CD4-positive, CD25-positive, alpha-beta regulatory T cell (primary cell): Measurements from ENCODE around the gene DLX3. TPM values are rescaled to one million over a fixed set of nuclear protein-coding genes. Genes with fewer than 3 reads are reported as not detected.

ENCODE experiments used
- ATAC-seq, 2 donors: fragments of 150-1000 bp; cut with Tn5 transposase; one replicate each; pipeline ENCODE4 v1.10.0; 2021; ENCODE audit warnings: low read depth in 2 of 2, moderate number of reproducible peaks in 2 of 2, moderate library complexity in 1 of 2
- DNase-seq, 3 donors: peaks; one replicate each; pipeline versions ENCODE4 v3.0.0 to v3.0.0-alpha.2; 2012 to 2022; ENCODE audit warnings: mixed read lengths in 1 of 3
- H3K27ac ChIP-seq: one replicate; pipeline ENCODE4 v1.7.0; 2013; ENCODE audit warnings: mild to moderate bottlenecking, low read length; ENCODE audit not compliant: insufficient read depth, poor library complexity, severe bottlenecking
- H3K27me3 ChIP-seq: one replicate; pipeline ENCODE4 v1.7.0; 2013; ENCODE audit warnings: low read length; ENCODE audit not compliant: control insufficient read depth, insufficient read depth
- H3K36me3 ChIP-seq: one replicate; pipeline ENCODE4 v1.7.0; 2013; ENCODE audit warnings: mild to moderate bottlenecking, low read length, moderate library complexity; ENCODE audit not compliant: control insufficient read depth, insufficient read depth
- H3K4me1 ChIP-seq: 2 replicates; pipeline ENCODE4 v1.7.0; 2013; ENCODE audit warnings: mild to moderate bottlenecking, low read length; ENCODE audit not compliant: insufficient read depth, control insufficient read depth, poor library complexity, severe bottlenecking
- H3K4me3 ChIP-seq: one replicate; pipeline ENCODE4 v1.7.0; 2013; ENCODE audit warnings: low read depth, mild to moderate bottlenecking, low read length, moderate library complexity
- H3K9me3 ChIP-seq, 2 experiments: 1 replicate in 1 of 2; 2 replicates in 1 of 2; pipeline ENCODE4 v1.7.0; 2013; ENCODE audit warnings: low read length in 2 of 2, mild to moderate bottlenecking in 1 of 2, moderate library complexity in 1 of 2; ENCODE audit not compliant: control insufficient read depth in 2 of 2
- H3K27ac Mint-ChIP-seq, 3 donors: one replicate each; pipeline ENCODE4 v1.8.0; 2020 to 2022; ENCODE audit warnings: mild to moderate bottlenecking in 3 of 3, mixed read lengths in 3 of 3, moderate library complexity in 2 of 3
- H3K27me3 Mint-ChIP-seq: one replicate; pipeline ENCODE4 v1.8.0; 2022; ENCODE audit warnings: mild to moderate bottlenecking, mixed read lengths
- H3K36me3 Mint-ChIP-seq: one replicate; pipeline ENCODE4 v1.8.0; 2020; ENCODE audit warnings: mixed read lengths
- H3K4me1 Mint-ChIP-seq, 4 donors: one replicate each; pipeline ENCODE4 v1.8.0; 2020 to 2022; ENCODE audit warnings: mixed read lengths in 4 of 4, mild to moderate bottlenecking in 1 of 4
- H3K4me3 Mint-ChIP-seq, 4 donors: one replicate each; pipeline ENCODE4 v1.8.0; 2020 to 2022; ENCODE audit warnings: mild to moderate bottlenecking in 4 of 4, mixed read lengths in 4 of 4, moderate library complexity in 3 of 4
- H3K9me3 Mint-ChIP-seq, 7 donors: one replicate each; pipeline ENCODE4 v1.8.0; 2020 to 2022; ENCODE audit warnings: mixed read lengths in 7 of 7, mild to moderate bottlenecking in 3 of 7, moderate library complexity in 2 of 7
- polyA plus RNA-seq, 4 donors: library from polyadenylated mRNA; unstranded; fragments of 300-500 nt; fragmentation: Illumina TruSeq; gene quantifications; one replicate each; pipeline ENCODE4 v1.2.3, GENCODE V29; 2021
- total RNA-seq: library from RNA; stranded (reverse); gene quantifications from one replicate; pipeline ENCODE4 v1.2.3, GENCODE V29; 2022

DLX3 gene
- total and polyA plus RNA-seq, 5 donors from 2014 or later: 0.06 to 0.09 TPM; not detected in 3

GRCh38 chr17:49973271-49973615 lies 21.8 kb downstream of the DLX3 start:
- H3K4me3 ChIP-seq: no peak overlapping the region
- H3K4me1 ChIP-seq: peaks cover 30% of the 10 kb centered on the region
- peaks cover 33% of the 10 kb centered on the region for H3K27me3 ChIP-seq
- H3K4me1 Mint-ChIP-seq: peaks cover 0 to 40% (median 10%) of the 10 kb centered on the region in 4 donors
- H3K9me3 Mint-ChIP-seq: peaks cover 0 to 7% (median 0%) of the 10 kb centered on the region in 7 donors
- H3K27ac ChIP-seq: no peak overlapping the region
- H3K27me3 Mint-ChIP-seq: peaks cover 85% of the 10 kb centered on the region
- H3K27ac Mint-ChIP-seq: no peak overlapping the region
- no peak for ATAC-seq
- DNase-seq: no peak
- H3K36me3 ChIP-seq: no peaks in the 10 kb centered on the region
- H3K9me3 ChIP-seq: no peaks in the 10 kb centered on the region
- no peaks in the 10 kb centered on the region for H3K36me3 Mint-ChIP-seq
- H3K4me3 Mint-ChIP-seq: no peak overlapping the region

- H3K27me3 ChIP-seq: peaks cover 36% of the 10 kb centered on the region
- peak overlapping the region in 1 of 4 donors; percentile 28 for H3K4me3 Mint-ChIP-seq
- DNase-seq: no peak
These were observed 22.3 kb downstream of the DLX3 start for GRCh38 chr17:49972486-49973270.

GRCh38 chr17:49971848-49972485 lies 23.1 kb downstream of the DLX3 start:
- H3K27ac Mint-ChIP-seq: no peak overlapping the region
- H3K27ac ChIP-seq: no peak overlapping the region
- H3K36me3 ChIP-seq: no peaks in the 10 kb centered on the region
- H3K4me3 Mint-ChIP-seq: peak overlapping the region in 2 of 4 donors; percentile 88 to 92
- H3K9me3 ChIP-seq: no peaks in the 10 kb centered on the region
- peaks cover 89% of the 10 kb centered on the region for H3K27me3 Mint-ChIP-seq
- no peaks in the 10 kb centered on the region for H3K36me3 Mint-ChIP-seq
- H3K4me3 ChIP-seq: no peak overlapping the region
- no peak for DNase-seq
- peaks cover 0 to 48% (median 14%) of the 10 kb centered on the region in 4 donors for H3K4me1 Mint-ChIP-seq
- peaks cover 38% of the 10 kb centered on the region for H3K27me3 ChIP-seq
- no peak for ATAC-seq
- H3K4me1 ChIP-seq: peaks cover 33% of the 10 kb centered on the region
- H3K9me3 Mint-ChIP-seq: peaks cover 0 to 14% (median 0%) of the 10 kb centered on the region in 7 donors

More at GRCh38 chr17:49972486-49973270, 22.3 kb downstream of the DLX3 start:
- Mint-ChIP-seq H3K4me1 (peaks cover 0 to 46% (median 12%) of the 10 kb centered on the region in 4 donors), H3K9me3 (peaks cover 0 to 8% (median 0%) of the 10 kb centered on the region in 7 donors), H3K27ac (no peak overlapping the region), H3K27me3 (peaks cover 89% of the 10 kb centered on the region), H3K36me3 (no peaks in the 10 kb centered on the region)
- Histone ChIP-seq H3K36me3 (no peaks in the 10 kb centered on the region), H3K4me3 (no peak overlapping the region), H3K27ac (no peak overlapping the region), H3K4me1 (peaks cover 33% of the 10 kb centered on the region), H3K9me3 (no peaks in the 10 kb centered on the region)
- no peak for ATAC-seq

- Histone ChIP-seq H3K27me3 (peaks cover 42% of the 10 kb centered on the region), H3K9me3 (no peaks in the 10 kb centered on the region), H3K4me3 (no peak overlapping the region), H3K4me1 (peaks cover 33% of the 10 kb centered on the region), H3K27ac (no peak overlapping the region), H3K36me3 (no peaks in the 10 kb centered on the region)
- no peaks in the 10 kb centered on the region for H3K36me3 Mint-ChIP-seq
- peak overlapping the region in 3 of 4 donors; percentile 88 to 92 (median 88) for H3K4me3 Mint-ChIP-seq
- peaks cover 90% of the 10 kb centered on the region for H3K27me3 Mint-ChIP-seq
- no peak for ATAC-seq
- no peak for DNase-seq
- peaks cover 0 to 48% (median 15%) of the 10 kb centered on the region in 4 donors for H3K4me1 Mint-ChIP-seq
- no peak overlapping the region for H3K27ac Mint-ChIP-seq
- H3K9me3 Mint-ChIP-seq: peaks cover 0 to 14% (median 0%) of the 10 kb centered on the region in 7 donors
These were observed 23.7 kb downstream of the DLX3 start for GRCh38 chr17:49971199-49971847.

- H3K27me3 ChIP-seq: peaks cover 46% of the 10 kb centered on the region
These were observed 24.5 kb downstream of the DLX3 start for GRCh38 chr17:49970498-49970897.

GRCh38 chr17:49969795-49970389 lies 25.1 kb downstream of the DLX3 start:
- no peak for DNase-seq

More at GRCh38 chr17:49970498-49970897, 24.5 kb downstream of the DLX3 start:
- peak overlapping the region in 1 of 3 donors; percentile 9 for H3K27ac Mint-ChIP-seq
- H3K4me1 Mint-ChIP-seq: peaks cover 0 to 54% (median 16%) of the 10 kb centered on the region in 4 donors
- DNase-seq (no peak), ATAC-seq (no peak)
- H3K9me3 Mint-ChIP-seq: peaks cover 0 to 16% (median 1%) of the 10 kb centered on the region in 7 donors
- peaks cover 90% of the 10 kb centered on the region for H3K27me3 Mint-ChIP-seq
- Histone ChIP-seq H3K4me1 (peaks cover 33% of the 10 kb centered on the region), H3K27ac (no peak overlapping the region), H3K36me3 (no peaks in the 10 kb centered on the region), H3K4me3 (no peak overlapping the region), H3K9me3 (no peaks in the 10 kb centered on the region)
- H3K4me3 Mint-ChIP-seq: peak overlapping the region; percentile 86 to 92 (median 88)
- H3K36me3 Mint-ChIP-seq: no peaks in the 10 kb centered on the region

GRCh38 chr17:49969134-49969759 lies 25.8 kb downstream of the DLX3 start, which contains the start of gene DLX4:
DLX4 (plus strand) TSS chr17:49969190; CDS start chr17:49969469, 279 bp downstream.
- no peaks in the 10 kb centered on the region for H3K36me3 Mint-ChIP-seq
- peaks cover 0 to 16% (median 1%) of the 10 kb centered on the region in 7 donors for H3K9me3 Mint-ChIP-seq
- ATAC-seq: no peak
- H3K4me1 Mint-ChIP-seq: peaks cover 5 to 65% (median 23%) of the 10 kb centered on the region in 4 donors
- H3K9me3 ChIP-seq: no peaks in the 10 kb centered on the region
- H3K4me3 ChIP-seq: peak within 1 kb of the TSS; percentile 64
- no peak within 1 kb of the TSS for H3K27ac ChIP-seq
- H3K36me3 ChIP-seq: no peaks in the 10 kb centered on the region
- H3K27me3 Mint-ChIP-seq: peaks cover 90% of the 10 kb centered on the region
- DNase-seq: peak in 2 of 3 donors; percentile 20 to 27
- H3K4me1 ChIP-seq: peaks cover 46% of the 10 kb centered on the region
- peaks cover 47% of the 10 kb centered on the region for H3K27me3 ChIP-seq
- peak within 1 kb of the TSS; percentile 88 to 92 (median 89) for H3K4me3 Mint-ChIP-seq
- H3K27ac Mint-ChIP-seq: peak within 1 kb of the TSS in 2 of 3 donors; percentile 32 to 46

More at GRCh38 chr17:49969795-49970389, 25.1 kb downstream of the DLX3 start:
- Histone ChIP-seq H3K27me3 (peaks cover 50% of the 10 kb centered on the region), H3K9me3 (no peaks in the 10 kb centered on the region), H3K4me3 (no peak overlapping the region), H3K36me3 (no peaks in the 10 kb centered on the region), H3K4me1 (peaks cover 39% of the 10 kb centered on the region), H3K27ac (no peak overlapping the region)
- Mint-ChIP-seq H3K27ac (no peak overlapping the region), H3K36me3 (no peaks in the 10 kb centered on the region), H3K4me3 (peak overlapping the region; percentile 88 to 92 (median 89)), H3K27me3 (peaks cover 90% of the 10 kb centered on the region), H3K4me1 (peaks cover 3 to 58% (median 20%) of the 10 kb centered on the region in 4 donors), H3K9me3 (peaks cover 0 to 16% (median 1%) of the 10 kb centered on the region in 7 donors)
- no peak for ATAC-seq
